ENCODE measurements around the gene STXBP4.
A peak's percentile ranks its signal among the peaks of the same experiment; 100 is the strongest.

The STXBP4 gene

GRCh38 chr17:54968262-54968987, at the start of gene STXBP4, which contains the start of gene COX11:
STXBP4 (plus strand) TSS chr17:54968765; CDS start chr17:54986220, 17,455 bp downstream.
COX11 (minus strand) TSS chr17:54968654; CDS start chr17:54968646, 8 bp downstream.
- peak; percentile 87 to 92 (median 90) for DNase-seq (ENCODE audit: low read depth in 3 of 3)

- DNase-seq (ENCODE audit: low read depth in 3 of 3): no peak
Observed at GRCh38 chr17:54919425-54919824, 49.1 kb upstream of the STXBP4 start.

GRCh38 chr17:54920819-54921218, 47.7 kb upstream of the STXBP4 start:
- DNase-seq (ENCODE audit: low read depth in 3 of 3): no peak

- no peak for DNase-seq (ENCODE audit: low read depth in 3 of 3)
Observed at GRCh38 chr17:54924405-54924804, 44.2 kb upstream of the STXBP4 start.

GRCh38 chr17:54927525-54927924, 41.0 kb upstream of the STXBP4 start:
- no peak for DNase-seq (ENCODE audit: low read depth in 3 of 3)

- no peak for DNase-seq (ENCODE audit: low read depth in 3 of 3)
Observed at GRCh38 chr17:54932711-54933110, 35.9 kb upstream of the STXBP4 start.

GRCh38 chr17:54933921-54934320, 34.6 kb upstream of the STXBP4 start:
- DNase-seq (ENCODE audit: low read depth in 3 of 3): no peak

- no peak for DNase-seq (ENCODE audit: low read depth in 3 of 3)
Observed at GRCh38 chr17:54935471-54935870, 33.1 kb upstream of the STXBP4 start.

GRCh38 chr17:54937018-54937417, 31.5 kb upstream of the STXBP4 start:
- DNase-seq (ENCODE audit: low read depth in 3 of 3): no peak

GRCh38 chr17:54937426-54937825, 31.1 kb upstream of the STXBP4 start:
- no peak for DNase-seq (ENCODE audit: low read depth in 3 of 3)

- DNase-seq (ENCODE audit: low read depth in 3 of 3): no peak
Observed at GRCh38 chr17:54941285-54941684, 27.3 kb upstream of the STXBP4 start.

- no peak for DNase-seq (ENCODE audit: low read depth in 3 of 3)
Observed at GRCh38 chr17:54944796-54945195, 23.8 kb upstream of the STXBP4 start.

GRCh38 chr17:54945231-54945630, 23.3 kb upstream of the STXBP4 start:
- DNase-seq (ENCODE audit: low read depth in 3 of 3): no peak

- DNase-seq (ENCODE audit: low read depth in 3 of 3): no peak
Observed at GRCh38 chr17:54945671-54946070, 22.9 kb upstream of the STXBP4 start.

GRCh38 chr17:54947396-54947795, 21.2 kb upstream of the STXBP4 start:
- no peak for DNase-seq (ENCODE audit: low read depth in 3 of 3)

- no peak for DNase-seq (ENCODE audit: low read depth in 3 of 3)
Observed at GRCh38 chr17:54948380-54948779, 20.2 kb upstream of the STXBP4 start.

GRCh38 chr17:54950116-54950515, 18.4 kb upstream of the STXBP4 start:
- DNase-seq (ENCODE audit: low read depth in 3 of 3): no peak

GRCh38 chr17:54951286-54951685, 17.3 kb upstream of the STXBP4 start:
- no peak for DNase-seq (ENCODE audit: low read depth in 3 of 3)

GRCh38 chr17:54956791-54957190, 11.8 kb upstream of the STXBP4 start:
- DNase-seq (ENCODE audit: low read depth in 3 of 3): no peak

GRCh38 chr17:54967621-54968261, 824 bp upstream of the STXBP4 start:
- peak in 1 of 3 experiments; percentile 23 for DNase-seq (ENCODE audit: low read depth in 3 of 3)

- no peak for DNase-seq (ENCODE audit: low read depth in 3 of 3)
Observed at GRCh38 chr17:54968988-54969332, 395 bp downstream of the STXBP4 start.

- no peak for DNase-seq (ENCODE audit: low read depth in 3 of 3)
Observed at GRCh38 chr17:54969658-54970572, 1.4 kb downstream of the STXBP4 start.
